Ishikawa (cell line): ENCODE results near the gene SLC7A11.

ENCODE experiments used
- CREB1 ChIP-seq: IDR thresholded peaks from 2 replicates; pipeline ENCODE4 v1.6.1; 2012; ENCODE audit warnings: low read depth
- EGR1 ChIP-seq: IDR thresholded peaks from 2 replicates; pipeline ENCODE4 v1.6.1; 2012
- EP300 ChIP-seq: IDR thresholded peaks from 2 replicates; pipeline ENCODE4 v1.6.1; 2012; ENCODE audit warnings: borderline replicate concordance
- FOXM1 ChIP-seq: IDR thresholded peaks from 2 replicates; pipeline ENCODE4 v1.6.1; 2012; ENCODE audit warnings: low read depth, borderline replicate concordance
- NFIC ChIP-seq: IDR thresholded peaks from 2 replicates; pipeline ENCODE4 v1.6.1; 2012
- RAD21 ChIP-seq: IDR thresholded peaks from 2 replicates; pipeline ENCODE4 v1.6.1; 2012; ENCODE audit warnings: low read depth
- REST ChIP-seq: IDR thresholded peaks from 2 replicates; pipeline ENCODE4 v1.6.1; 2012; ENCODE audit warnings: low read depth, mild to moderate bottlenecking
- TAF1 ChIP-seq: IDR thresholded peaks from 2 replicates; pipeline ENCODE4 v1.6.1; 2012; ENCODE audit warnings: low read depth, mild to moderate bottlenecking
- TCF12 ChIP-seq: IDR thresholded peaks from 2 replicates; pipeline ENCODE4 v1.6.1; 2012; ENCODE audit warnings: low read depth
- TEAD4 ChIP-seq: IDR thresholded peaks from 2 replicates; pipeline ENCODE4 v1.6.1; 2012
- YY1 ChIP-seq: IDR thresholded peaks from 2 replicates; pipeline ENCODE4 v1.6.1; 2012; ENCODE audit warnings: low read depth

GRCh38 chr4:138262469-138262868, 20.3 kb upstream of the SLC7A11 start:
- TF ChIP-seq TAF1, result no peak
- no peak for TF ChIP-seq EP300
- no peak for TF ChIP-seq YY1
- no peak for TF ChIP-seq FOXM1
- TF ChIP-seq CREB1, result no peak
- no peak for TF ChIP-seq EGR1
- TF ChIP-seq REST, result no peak
- no peak for TF ChIP-seq NFIC
- no peak for TF ChIP-seq RAD21
- TF ChIP-seq TCF12, result no peak
- no peak for TF ChIP-seq TEAD4
